Nephron (organoid): ENCODE measurements around the gene DNMT3A.

Source experiments
- H3K27ac Mint-ChIP-seq, 3 experiments: 2 replicates each; pipeline ENCODE4 v1.8.0; 2020; ENCODE audit warnings: mixed read lengths in 3 of 3, mild to moderate bottlenecking in 2 of 3, moderate library complexity in 1 of 3
- H3K27me3 Mint-ChIP-seq: 2 replicates; pipeline ENCODE4 v1.8.0; 2021; ENCODE audit warnings: low read depth, mild to moderate bottlenecking, moderate library complexity, mixed read lengths
- H3K36me3 Mint-ChIP-seq: 2 replicates; pipeline ENCODE4 v1.8.0; 2020; ENCODE audit warnings: low read depth, mixed read lengths
- H3K4me1 Mint-ChIP-seq: 2 replicates; pipeline ENCODE4 v1.8.0; 2020; ENCODE audit warnings: mixed read lengths
- H3K4me3 Mint-ChIP-seq, 3 experiments: 2 replicates each; pipeline ENCODE4 v1.8.0; 2020; ENCODE audit warnings: mild to moderate bottlenecking in 3 of 3, mixed read lengths in 3 of 3, moderate library complexity in 2 of 3
- H3K9me3 Mint-ChIP-seq: 2 replicates; pipeline ENCODE4 v1.8.0; 2020; ENCODE audit warnings: mixed read lengths
- CTCF ChIP-seq, 3 experiments: fragments of 200-600 bp; sonication (generic); IDR thresholded peaks; one replicate each; pipeline ENCODE4 v1.5.0; 2021; ENCODE audit warnings: antibody characterized with exemption in 3 of 3; ENCODE audit not compliant: unreplicated experiment in 3 of 3

DNMT3A gene

GRCh38 chr2:25306777-25307368 lies 34.9 kb downstream of the DNMT3A start:
- peaks cover 31% of the 10 kb centered on the region for H3K36me3 Mint-ChIP-seq
- TF ChIP-seq CTCF (IDR thresholded peaks at IDR 0.05; ENCODE audit: unreplicated experiment in 3 of 3) = no peak
- no peaks in the 10 kb centered on the region for H3K27me3 Mint-ChIP-seq
- no peak overlapping the region for H3K4me3 Mint-ChIP-seq
- H3K27ac Mint-ChIP-seq = peak overlapping the region in 1 of 3 experiments; percentile 45
- H3K4me1 Mint-ChIP-seq = peaks cover 88% of the 10 kb centered on the region
- H3K9me3 Mint-ChIP-seq = no peaks in the 10 kb centered on the region

- peaks cover 79% of the 10 kb centered on the region for H3K4me1 Mint-ChIP-seq
- H3K4me3 Mint-ChIP-seq = no peak overlapping the region
- peak overlapping the region in 1 of 3 experiments; percentile 51 for H3K27ac Mint-ChIP-seq
- H3K27me3 Mint-ChIP-seq = no peaks in the 10 kb centered on the region
- no peaks in the 10 kb centered on the region for H3K9me3 Mint-ChIP-seq
- TF ChIP-seq CTCF (IDR thresholded peaks at IDR 0.05; ENCODE audit: unreplicated experiment in 3 of 3) = no peak
- peaks cover 31% of the 10 kb centered on the region for H3K36me3 Mint-ChIP-seq
These were observed 36.0 kb downstream of the DNMT3A start for GRCh38 chr2:25305775-25306174.

GRCh38 chr2:25304826-25305596 lies 36.7 kb downstream of the DNMT3A start:
- no peaks in the 10 kb centered on the region for H3K27me3 Mint-ChIP-seq
- peaks cover 27% of the 10 kb centered on the region for H3K36me3 Mint-ChIP-seq
- no peak for TF ChIP-seq CTCF (IDR thresholded peaks at IDR 0.05; ENCODE audit: unreplicated experiment in 3 of 3)
- peak overlapping the region; percentile 1 to 23 (median 18) for H3K27ac Mint-ChIP-seq
- no peaks in the 10 kb centered on the region for H3K9me3 Mint-ChIP-seq
- H3K4me3 Mint-ChIP-seq = no peak overlapping the region
- peaks cover 72% of the 10 kb centered on the region for H3K4me1 Mint-ChIP-seq

GRCh38 chr2:25304321-25304720 lies 37.4 kb downstream of the DNMT3A start:
- Mint-ChIP-seq H3K36me3 (peaks cover 25% of the 10 kb centered on the region), H3K4me3 (no peak overlapping the region), H3K4me1 (peaks cover 66% of the 10 kb centered on the region), H3K9me3 (no peaks in the 10 kb centered on the region), H3K27me3 (no peaks in the 10 kb centered on the region), H3K27ac (peak overlapping the region; percentile 4 to 23 (median 18))
- TF ChIP-seq CTCF (IDR thresholded peaks at IDR 0.05; ENCODE audit: unreplicated experiment in 3 of 3) = no peak

- no peak for TF ChIP-seq CTCF (IDR thresholded peaks at IDR 0.05; ENCODE audit: unreplicated experiment in 3 of 3)
- H3K36me3 Mint-ChIP-seq = peaks cover 20% of the 10 kb centered on the region
- no peaks in the 10 kb centered on the region for H3K9me3 Mint-ChIP-seq
- H3K4me3 Mint-ChIP-seq = no peak overlapping the region
- H3K27me3 Mint-ChIP-seq = no peaks in the 10 kb centered on the region
- peaks cover 66% of the 10 kb centered on the region for H3K4me1 Mint-ChIP-seq
- peak overlapping the region; percentile 4 to 63 (median 54) for H3K27ac Mint-ChIP-seq
These were observed 38.0 kb downstream of the DNMT3A start for GRCh38 chr2:25303633-25304236.
